HL-60 (cell line): ENCODE data around the gene CCDC88C.

Experiments used
- CTCF ChIP-seq: IDR thresholded peaks from one replicate; pipeline ENCODE4 v1.5.1; 2011; ENCODE audit warnings: low read length, control low read depth, inconsistent platforms; ENCODE audit not compliant: insufficient read depth
- POLR2AphosphoS5 ChIP-seq: IDR thresholded peaks from 2 replicates; pipeline ENCODE4 v1.6.1; 2012; ENCODE audit warnings: low read depth
- TF ChIP-seq, protein P1 (sequence below): IDR thresholded peaks from 2 replicates; pipeline ENCODE4 v1.6.1; 2012; ENCODE audit warnings: low read depth; ENCODE audit not compliant: insufficient replicate concordance

DNA sequence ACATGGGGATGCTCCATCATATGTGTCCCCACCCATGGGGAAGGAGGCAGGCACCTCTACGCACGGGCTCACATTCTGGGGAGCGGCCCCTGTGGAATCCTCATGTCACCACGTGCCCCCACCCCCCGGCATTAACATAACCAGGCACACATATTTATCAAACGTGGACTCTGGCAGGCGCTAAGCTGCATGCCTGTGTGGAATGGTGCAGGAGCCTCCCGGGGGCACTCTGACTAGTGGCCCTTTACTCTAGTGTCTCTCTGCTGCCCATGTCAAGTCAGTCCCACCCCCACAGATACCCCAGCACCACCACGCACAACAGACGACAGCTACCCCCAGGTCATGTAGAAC, 66.1 kb downstream of the CCDC88C start:
- no peak for TF ChIP-seq CTCF
- TF ChIP-seq, protein P1, sequence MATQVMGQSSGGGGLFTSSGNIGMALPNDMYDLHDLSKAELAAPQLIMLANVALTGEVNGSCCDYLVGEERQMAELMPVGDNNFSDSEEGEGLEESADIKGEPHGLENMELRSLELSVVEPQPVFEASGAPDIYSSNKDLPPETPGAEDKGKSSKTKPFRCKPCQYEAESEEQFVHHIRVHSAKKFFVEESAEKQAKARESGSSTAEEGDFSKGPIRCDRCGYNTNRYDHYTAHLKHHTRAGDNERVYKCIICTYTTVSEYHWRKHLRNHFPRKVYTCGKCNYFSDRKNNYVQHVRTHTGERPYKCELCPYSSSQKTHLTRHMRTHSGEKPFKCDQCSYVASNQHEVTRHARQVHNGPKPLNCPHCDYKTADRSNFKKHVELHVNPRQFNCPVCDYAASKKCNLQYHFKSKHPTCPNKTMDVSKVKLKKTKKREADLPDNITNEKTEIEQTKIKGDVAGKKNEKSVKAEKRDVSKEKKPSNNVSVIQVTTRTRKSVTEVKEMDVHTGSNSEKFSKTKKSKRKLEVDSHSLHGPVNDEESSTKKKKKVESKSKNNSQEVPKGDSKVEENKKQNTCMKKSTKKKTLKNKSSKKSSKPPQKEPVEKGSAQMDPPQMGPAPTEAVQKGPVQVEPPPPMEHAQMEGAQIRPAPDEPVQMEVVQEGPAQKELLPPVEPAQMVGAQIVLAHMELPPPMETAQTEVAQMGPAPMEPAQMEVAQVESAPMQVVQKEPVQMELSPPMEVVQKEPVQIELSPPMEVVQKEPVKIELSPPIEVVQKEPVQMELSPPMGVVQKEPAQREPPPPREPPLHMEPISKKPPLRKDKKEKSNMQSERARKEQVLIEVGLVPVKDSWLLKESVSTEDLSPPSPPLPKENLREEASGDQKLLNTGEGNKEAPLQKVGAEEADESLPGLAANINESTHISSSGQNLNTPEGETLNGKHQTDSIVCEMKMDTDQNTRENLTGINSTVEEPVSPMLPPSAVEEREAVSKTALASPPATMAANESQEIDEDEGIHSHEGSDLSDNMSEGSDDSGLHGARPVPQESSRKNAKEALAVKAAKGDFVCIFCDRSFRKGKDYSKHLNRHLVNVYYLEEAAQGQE, result no peak
- no peak for TF ChIP-seq POLR2AphosphoS5
